OCI-LY3 (cell line): ENCODE results near the gene GPRC5D.

ENCODE experiments used
- H2AFZ ChIP-seq: fragments of 200-600, 300-600 bp; shearing (Covaris generic); 2 replicates; pipeline ENCODE4 v1.6.0; 2014; ENCODE audit warnings: antibody characterized with exemption, low read depth, low read length
- H3K27ac ChIP-seq: fragments of 200-600, 300-600 bp; sonication (generic); 2 replicates; pipeline ENCODE4 v1.5.1; 2014; ENCODE audit warnings: mild to moderate bottlenecking, low read length, moderate library complexity, mixed read lengths
- H3K27me3 ChIP-seq: fragments of 200-600, 300-600 bp; sonication (generic); 2 replicates; pipeline ENCODE4 v1.6.1; 2014; ENCODE audit warnings: low read depth, low read length, mixed read lengths
- H3K36me3 ChIP-seq: fragments of 200-600, 300-600 bp; sonication (generic); replicated peaks from 2 replicates; pipeline ENCODE3; 2014; ENCODE audit warnings: low read depth, low read length, mixed read lengths
- H3K4me1 ChIP-seq: fragments of 300-600, 200-600 bp; sonication (generic); 2 replicates; pipeline ENCODE4 v1.6.1; 2014; ENCODE audit warnings: low read length, mixed read lengths
- H3K4me2 ChIP-seq: fragments of 200-600, 300-600 bp; sonication (generic); 2 replicates; pipeline ENCODE4 v1.6.1; 2014; ENCODE audit warnings: low read length, mixed read lengths
- H3K4me3 ChIP-seq: fragments of 300-600, 200-600 bp; sonication (generic); 2 replicates; pipeline ENCODE4 v1.5.1; 2014; ENCODE audit warnings: antibody characterized with exemption, mild to moderate bottlenecking, low read length, moderate library complexity
- H3K79me2 ChIP-seq: fragments of 300-600, 200-600 bp; shearing (Covaris generic); 2 replicates; pipeline ENCODE4 v1.6.1; 2014; ENCODE audit warnings: mild to moderate bottlenecking, low read length, mixed read lengths
- H3K9ac ChIP-seq: fragments of 300-600, 200-600 bp; shearing (Covaris generic); 2 replicates; pipeline ENCODE4 v1.6.0; 2014; ENCODE audit warnings: mild to moderate bottlenecking, low read length, moderate library complexity
- H3K9me3 ChIP-seq: fragments of 200-600, 300-600 bp; shearing (Covaris generic); 2 replicates; pipeline ENCODE4 v1.6.1; 2014; ENCODE audit warnings: low read length, mixed read lengths; ENCODE audit not compliant: insufficient read depth
- H4K20me1 ChIP-seq: fragments of 200-600, 300-600 bp; sonication (generic); 2 replicates; pipeline ENCODE4 v1.6.1; 2016; ENCODE audit warnings: low read length, mixed read lengths; ENCODE audit not compliant: insufficient read depth
- EZH2phosphoT487 ChIP-seq: fragments of 200-600 bp; shearing (Covaris generic); IDR thresholded peaks from 2 replicates; pipeline ENCODE4 v1.6.1; 2018; ENCODE audit warnings: antibody characterized with exemption, mixed run types, low read depth
- TF ChIP-seq, protein P1 (sequence below): fragments of 200-600, 300-600 bp; sonication (generic); IDR thresholded peaks from 2 replicates; pipeline ENCODE4 v1.5.1; 2014; ENCODE audit warnings: antibody characterized with exemption, low read length, low read depth

GPRC5D gene

DNA sequence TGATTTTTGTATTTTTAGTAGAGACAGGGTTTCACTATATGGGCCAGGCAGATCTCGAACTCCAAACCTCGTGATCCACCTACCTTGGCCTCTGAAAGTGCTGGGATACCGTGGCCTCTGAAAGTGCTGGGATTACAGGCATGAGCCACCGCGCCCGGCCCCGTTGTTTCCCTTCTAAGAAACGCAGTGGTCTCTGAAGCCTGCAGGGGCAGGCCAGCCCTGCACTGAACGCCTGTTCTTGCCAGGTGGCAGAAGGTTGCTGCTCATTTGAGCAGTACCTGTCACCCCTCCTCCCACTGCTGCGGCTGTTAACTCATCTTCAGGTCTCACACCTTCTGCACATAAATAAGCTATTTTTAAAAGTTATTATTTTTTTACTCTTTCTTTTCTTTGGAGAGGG, 36.3 kb downstream of the GPRC5D start:
- no peak overlapping the region for H2AFZ ChIP-seq
- no peak overlapping the region for H3K4me3 ChIP-seq
- H3K27ac ChIP-seq = no peak overlapping the region
- TF ChIP-seq, protein P1, sequence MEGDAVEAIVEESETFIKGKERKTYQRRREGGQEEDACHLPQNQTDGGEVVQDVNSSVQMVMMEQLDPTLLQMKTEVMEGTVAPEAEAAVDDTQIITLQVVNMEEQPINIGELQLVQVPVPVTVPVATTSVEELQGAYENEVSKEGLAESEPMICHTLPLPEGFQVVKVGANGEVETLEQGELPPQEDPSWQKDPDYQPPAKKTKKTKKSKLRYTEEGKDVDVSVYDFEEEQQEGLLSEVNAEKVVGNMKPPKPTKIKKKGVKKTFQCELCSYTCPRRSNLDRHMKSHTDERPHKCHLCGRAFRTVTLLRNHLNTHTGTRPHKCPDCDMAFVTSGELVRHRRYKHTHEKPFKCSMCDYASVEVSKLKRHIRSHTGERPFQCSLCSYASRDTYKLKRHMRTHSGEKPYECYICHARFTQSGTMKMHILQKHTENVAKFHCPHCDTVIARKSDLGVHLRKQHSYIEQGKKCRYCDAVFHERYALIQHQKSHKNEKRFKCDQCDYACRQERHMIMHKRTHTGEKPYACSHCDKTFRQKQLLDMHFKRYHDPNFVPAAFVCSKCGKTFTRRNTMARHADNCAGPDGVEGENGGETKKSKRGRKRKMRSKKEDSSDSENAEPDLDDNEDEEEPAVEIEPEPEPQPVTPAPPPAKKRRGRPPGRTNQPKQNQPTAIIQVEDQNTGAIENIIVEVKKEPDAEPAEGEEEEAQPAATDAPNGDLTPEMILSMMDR = no peak
- no peak for TF ChIP-seq EZH2phosphoT487
- peaks cover 3% of the 10 kb centered on the region; the same call in 1 of the 2 replicates for H3K4me1 ChIP-seq
- no peaks in the 10 kb centered on the region for H3K36me3 ChIP-seq
- no peaks in the 10 kb centered on the region for H3K79me2 ChIP-seq
- peaks cover 43% of the 10 kb centered on the region for H3K27me3 ChIP-seq
- no peaks in the 10 kb centered on the region for H4K20me1 ChIP-seq
- no peaks in the 10 kb centered on the region for H3K9me3 ChIP-seq
- no peak overlapping the region for H3K4me2 ChIP-seq
- no peak overlapping the region for H3K9ac ChIP-seq

DNA sequence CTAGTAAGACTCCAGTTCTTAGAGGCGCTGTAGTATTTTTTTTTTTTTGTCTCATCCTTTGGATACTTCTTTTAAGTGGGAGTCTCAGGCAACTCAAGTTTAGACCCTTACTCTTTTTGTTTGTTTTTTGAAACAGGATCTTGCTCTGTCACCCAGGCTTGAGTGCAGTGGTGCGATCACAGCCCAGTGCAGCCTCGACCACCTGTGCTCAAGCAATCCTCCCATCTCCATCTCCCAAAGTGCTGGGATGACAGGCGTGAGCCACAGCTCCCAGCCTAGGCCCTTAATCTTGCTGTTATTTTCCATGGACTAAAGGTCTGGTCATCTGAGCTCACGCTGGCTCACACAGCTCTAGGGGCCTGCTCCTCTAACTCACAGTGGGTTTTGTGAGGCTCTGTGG, 39.3 kb downstream of the GPRC5D start:
- Histone ChIP-seq H3K79me2 (no peaks in the 10 kb centered on the region), H2AFZ (no peak overlapping the region), H3K4me2 (no peak overlapping the region), H3K27me3 (peaks cover 30% of the 10 kb centered on the region), H3K4me3 (no peak overlapping the region), H3K36me3 (no peaks in the 10 kb centered on the region), H3K4me1 (peaks cover 17% of the 10 kb centered on the region), H4K20me1 (no peaks in the 10 kb centered on the region), H3K9ac (no peak overlapping the region), H3K27ac (no peak overlapping the region), H3K9me3 (no peaks in the 10 kb centered on the region)
- TF ChIP-seq, protein P1 = no peak
- no peak for TF ChIP-seq EZH2phosphoT487

DNA sequence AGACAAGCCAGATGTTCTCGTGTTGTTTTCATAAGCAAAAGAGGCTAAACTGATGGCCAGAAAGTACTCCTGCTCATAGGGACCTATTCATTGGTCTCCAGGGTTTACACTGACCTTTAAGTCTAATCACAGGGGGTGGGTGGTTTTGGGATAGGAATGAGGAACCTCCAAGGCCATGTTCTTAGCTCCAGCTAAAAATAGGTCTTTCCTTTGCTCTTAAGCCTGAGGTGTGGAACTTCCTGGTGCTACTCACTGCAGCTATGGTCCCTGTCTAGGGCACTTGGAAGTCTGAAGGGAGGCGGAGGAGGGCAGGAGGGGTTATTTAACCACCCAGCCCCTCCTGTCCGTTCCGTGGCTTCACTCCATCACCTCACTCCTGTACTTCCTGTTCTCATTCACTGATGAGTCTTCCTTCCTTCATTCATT, 42.0 kb downstream of the GPRC5D start:
- no peak overlapping the region for H3K9ac ChIP-seq
- no peak overlapping the region for H3K4me3 ChIP-seq
- H3K36me3 ChIP-seq = no peaks in the 10 kb centered on the region
- H3K4me2 ChIP-seq = no peak overlapping the region
- no peak overlapping the region for H3K27ac ChIP-seq
- H4K20me1 ChIP-seq = no peaks in the 10 kb centered on the region
- H3K79me2 ChIP-seq = no peaks in the 10 kb centered on the region
- H3K4me1 ChIP-seq = peaks cover 13% of the 10 kb centered on the region
- TF ChIP-seq, protein P1 = no peak
- TF ChIP-seq EZH2phosphoT487 = no peak
- no peaks in the 10 kb centered on the region for H3K9me3 ChIP-seq
- H3K27me3 ChIP-seq = peaks cover 24% of the 10 kb centered on the region
- no peak overlapping the region for H2AFZ ChIP-seq

DNA sequence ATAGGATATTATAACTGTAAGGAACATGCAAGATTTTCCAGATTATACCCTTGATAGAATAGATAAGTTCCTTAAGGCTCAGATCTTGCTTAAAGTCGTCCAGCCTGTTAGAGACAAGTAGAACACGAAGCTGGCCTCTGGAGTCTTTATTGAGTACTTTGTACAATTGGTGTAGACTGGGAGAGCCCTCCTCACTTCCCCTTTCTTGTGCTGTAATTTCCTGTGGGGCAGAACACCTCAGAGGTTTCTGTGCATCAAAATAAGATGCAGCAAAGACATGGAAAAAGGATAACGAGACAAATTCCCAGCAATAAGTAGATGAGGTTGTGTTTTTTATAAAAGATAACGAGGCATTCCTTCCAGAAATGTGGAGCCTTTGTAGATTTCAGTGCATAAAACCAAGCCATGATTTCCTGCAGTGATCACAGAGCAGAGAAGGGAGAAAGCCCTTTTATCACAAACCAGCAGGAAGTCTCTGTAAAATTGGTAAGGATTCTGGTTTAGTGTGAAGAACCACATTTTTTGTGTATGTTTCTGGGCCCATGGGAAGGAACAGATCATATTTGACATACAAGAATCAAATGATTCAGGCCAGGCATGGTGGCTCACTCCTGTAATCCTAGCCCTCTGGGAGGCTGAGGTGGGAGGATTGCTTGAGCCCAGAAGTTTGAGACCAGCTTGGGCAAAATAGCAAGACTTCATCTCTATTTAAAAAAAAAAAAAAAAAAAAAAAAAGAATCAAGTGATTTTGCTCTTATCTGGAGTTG, 42.6 kb downstream of the GPRC5D start:
- Histone ChIP-seq H4K20me1 (no peaks in the 10 kb centered on the region), H3K4me3 (no peak overlapping the region)

More for the DNA sequence above, 42.6 kb downstream of the GPRC5D start:
- H3K36me3 ChIP-seq = no peaks in the 10 kb centered on the region
- no peak overlapping the region for H3K27ac ChIP-seq
- no peak overlapping the region for H3K9ac ChIP-seq
- peak overlapping the region; percentile 2; the same call in 1 of the 2 replicates for H3K4me2 ChIP-seq
- H2AFZ ChIP-seq = no peak overlapping the region
- H3K27me3 ChIP-seq = peaks cover 25% of the 10 kb centered on the region
- H3K9me3 ChIP-seq = no peaks in the 10 kb centered on the region
- peaks cover 13% of the 10 kb centered on the region for H3K4me1 ChIP-seq
- H3K79me2 ChIP-seq = no peaks in the 10 kb centered on the region
- TF ChIP-seq, protein P1 = no peak
- TF ChIP-seq EZH2phosphoT487 = no peak
